ENCODE results near the gene ARVCF.

DNA sequence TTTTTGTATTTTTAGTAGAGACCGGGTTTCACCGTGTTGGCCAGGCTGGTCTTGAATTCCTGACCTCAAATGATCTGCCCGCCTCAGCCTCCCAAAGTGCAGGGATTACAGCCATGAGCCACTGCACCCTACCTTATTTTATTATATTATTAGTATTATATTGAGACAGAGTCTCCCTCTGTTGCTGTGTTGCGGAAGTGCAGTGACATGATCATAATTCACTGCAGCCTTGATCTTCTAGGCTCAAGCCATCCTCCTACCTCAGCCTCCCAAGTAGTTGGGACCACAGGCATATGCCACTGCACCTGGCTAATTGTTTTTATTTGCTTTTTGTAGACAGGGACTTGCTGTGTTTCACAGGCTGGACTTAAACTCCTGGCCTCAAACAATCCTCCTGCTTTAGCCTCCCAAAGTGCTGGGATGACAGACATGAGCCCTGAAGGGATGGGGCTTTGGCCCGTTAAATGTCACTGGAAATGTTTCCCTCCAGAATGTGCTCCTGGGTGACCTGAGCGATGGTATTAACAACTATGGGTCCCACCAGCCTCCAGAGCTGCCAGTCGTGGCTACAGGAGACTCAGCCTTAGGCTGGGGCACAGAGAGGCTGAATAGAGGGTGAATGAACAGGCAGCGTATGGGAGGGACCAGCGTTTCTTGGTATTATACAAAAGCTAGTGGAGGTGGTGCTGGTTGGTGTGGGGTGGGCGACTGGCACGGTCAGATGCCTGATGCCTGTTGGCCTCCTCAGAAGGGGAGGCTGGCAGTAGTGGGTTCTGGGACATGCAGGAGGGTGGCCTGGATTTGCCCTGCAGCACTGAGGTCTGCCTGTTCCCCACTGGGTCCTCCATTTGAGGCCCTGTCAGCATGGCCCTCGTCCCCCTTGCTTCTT is 11.6 kb upstream of the ARVCF start:
- TF ChIP-seq POLR2A (IDR thresholded peaks at IDR 0.05; ENCODE audit: low read depth): no peak
- no peak for TF ChIP-seq EP300 (IDR thresholded peaks at IDR 0.05)
- TF ChIP-seq POLR2AphosphoS5 (IDR thresholded peaks at IDR 0.05): no peak
- TF ChIP-seq, protein P1, sequence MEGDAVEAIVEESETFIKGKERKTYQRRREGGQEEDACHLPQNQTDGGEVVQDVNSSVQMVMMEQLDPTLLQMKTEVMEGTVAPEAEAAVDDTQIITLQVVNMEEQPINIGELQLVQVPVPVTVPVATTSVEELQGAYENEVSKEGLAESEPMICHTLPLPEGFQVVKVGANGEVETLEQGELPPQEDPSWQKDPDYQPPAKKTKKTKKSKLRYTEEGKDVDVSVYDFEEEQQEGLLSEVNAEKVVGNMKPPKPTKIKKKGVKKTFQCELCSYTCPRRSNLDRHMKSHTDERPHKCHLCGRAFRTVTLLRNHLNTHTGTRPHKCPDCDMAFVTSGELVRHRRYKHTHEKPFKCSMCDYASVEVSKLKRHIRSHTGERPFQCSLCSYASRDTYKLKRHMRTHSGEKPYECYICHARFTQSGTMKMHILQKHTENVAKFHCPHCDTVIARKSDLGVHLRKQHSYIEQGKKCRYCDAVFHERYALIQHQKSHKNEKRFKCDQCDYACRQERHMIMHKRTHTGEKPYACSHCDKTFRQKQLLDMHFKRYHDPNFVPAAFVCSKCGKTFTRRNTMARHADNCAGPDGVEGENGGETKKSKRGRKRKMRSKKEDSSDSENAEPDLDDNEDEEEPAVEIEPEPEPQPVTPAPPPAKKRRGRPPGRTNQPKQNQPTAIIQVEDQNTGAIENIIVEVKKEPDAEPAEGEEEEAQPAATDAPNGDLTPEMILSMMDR (IDR thresholded peaks at IDR 0.05): peak in 1 of 3 experiments; percentile 11

Data from esophagus muscularis mucosa (tissue), 4 donors.